Heart right ventricle (tissue), 16 donors: ENCODE data around the gene UBE2D2. TPM values are rescaled to one million over a fixed set of nuclear protein-coding genes. Genes with fewer than 3 reads are reported as not detected.
A peak's percentile ranks its signal among the peaks of the same experiment; 100 is the strongest.
"Not testable (repeated sequence)": the region's sequence is repeated elsewhere in the genome, so short reads cannot be mapped to it uniquely, and the experiment has no call there.

ENCODE experiments used
- ATAC-seq, 8 donors: fragments of 200-7000 bp; cut with Tn5 transposase; one replicate each; pipeline ENCODE4 v1.9.1; 2020; ENCODE audit warnings: mild to moderate bottlenecking in 8 of 8, moderate library complexity in 8 of 8, moderate number of reproducible peaks in 1 of 8
- DNase-seq, 2 donors: peaks; one replicate each; pipeline ENCODE4 v3.0.0-alpha.2; 2020
- H3K27ac ChIP-seq, 10 donors: fragments of 200-600 bp; sonication (generic) in 2 of 10; one replicate each; pipeline versions ENCODE4 v1.5.0 to v1.8.0; 2020 to 2022; ENCODE audit warnings: mild to moderate bottlenecking in 3 of 10
- H3K27me3 ChIP-seq, 7 donors: fragments of 200-600 bp; one replicate each; pipeline ENCODE4 v1.8.0; 2021 to 2022; ENCODE audit warnings: mild to moderate bottlenecking in 2 of 7
- H3K36me3 ChIP-seq, 9 donors: fragments of 200-600 bp; sonication (generic) in 1 of 9; one replicate each; pipeline versions ENCODE4 v1.5.0 to v1.8.0; 2020 to 2022; ENCODE audit warnings: mild to moderate bottlenecking in 2 of 9
- H3K4me1 ChIP-seq, 9 donors: fragments of 200-600 bp; sonication (generic) in 1 of 9; one replicate each; pipeline versions ENCODE4 v1.5.0 to v1.8.0; 2020 to 2022; ENCODE audit warnings: mild to moderate bottlenecking in 4 of 9
- H3K4me3 ChIP-seq, 10 donors: fragments of 200-600 bp; sonication (generic) in 2 of 10; one replicate each; pipeline versions ENCODE4 v1.5.0 to v1.8.0; 2020 to 2022; ENCODE audit warnings: mild to moderate bottlenecking in 7 of 10, moderate library complexity in 2 of 10
- H3K9me3 ChIP-seq, 11 donors: fragments of 200-600 bp in 10 of 11; sonication (generic) in 2 of 11; one replicate each; pipeline versions ENCODE4 v1.5.0 to v1.8.0; 2013 to 2022; ENCODE audit warnings: mild to moderate bottlenecking in 2 of 11, control low read depth in 1 of 11, moderate library complexity in 1 of 11
- WGBS, 2 donors: extraction: QIAGEN DNeasy Blood & Tissue Kit; methylation state at CpG; one replicate each; pipeline ENCODE4 v1.1.7; 2013; ENCODE audit warnings: inconsistent platforms in 1 of 2; 5-methylcytosine and 5-hydroxymethylcytosine counted together
- intact Hi-C, 10 donors: fragments of 100-400 bp; cut with DNase I; formaldehyde crosslinking; loops; one replicate each; pipeline versions ENCODE4 v1.11.1 to v1.14.2; 2022
- polyA plus RNA-seq, 2 donors: library from polyadenylated mRNA; stranded (reverse); fragments of 200-250 nt; gene quantifications; one replicate each; pipeline ENCODE4 v1.2.3, GENCODE V29; 2013
- total RNA-seq, 10 donors: library from RNA; stranded (reverse); fragmentation: NEBNext Ultra II Directional in 3 of 10; extraction: Animal tissue kit (Norgen Biotek cat#: 25700) in 3 of 10; gene quantifications; one replicate each; pipeline versions ENCODE4 v1.2.1 to v1.2.4, GENCODE V29; 2021 to 2023
- TF ChIP-seq, protein P1 (sequence below), 9 donors: fragments of 200-600 bp; sonication (generic) in 2 of 9; IDR thresholded peaks; one replicate each; pipeline versions ENCODE4 v1.5.0 to v1.8.0; 2021 to 2022; ENCODE audit warnings: antibody characterized with exemption in 9 of 9, mild to moderate bottlenecking in 5 of 9, moderate library complexity in 1 of 9
- donor health status: Arrhythmogenic right ventricular cardiomyopathy.
- donor health status: ischemic (EF 13 %, LVEDD 7.1; RV severe dilation, severe dysfunction).
- donor health status: healthy with polysubstance abuse.
- donor health status: DM: no; HTN: yes; CAD: no.
- donor health status: DM: no; HTN: no; CAD: no.
- donor health status: ischemic (EF 25% LVEDD 6.9; RV normal size, moderate dysfunction).
- donor health status: ischemic (EF 25% LVEDD 5.7; RV mildly dilated, moderate dysfunction).
- donor health status: healthy.
- donor health status: DM: yes; HTN: yes; CAD: no.
- donor health status: Ischemic cardiomyopathy.
- donor health status: ischemic (EF 35%, LVEDD 5.7; RV mildly dilated, moderate dysfunction).
- donor health status: nonischemic (EF 11% LVEDD 7.7; RV severe dilation, severe dysfunction).
- donor health status: DM: yes; HTN: yes; CAD: no.
- donor health status: PGD.
- donor health status: ischemic (EF 29% LVEDD 5.4; RV normal size, mild dysfunction).
- donor health status: nonischemic (EF 23%, LVEDD 6.1; RV moderate dilation, normal function).

UBE2D2 gene
- total and polyA plus RNA-seq, 12 donors = 59.3 to 162 (median 139) TPM

DNA sequence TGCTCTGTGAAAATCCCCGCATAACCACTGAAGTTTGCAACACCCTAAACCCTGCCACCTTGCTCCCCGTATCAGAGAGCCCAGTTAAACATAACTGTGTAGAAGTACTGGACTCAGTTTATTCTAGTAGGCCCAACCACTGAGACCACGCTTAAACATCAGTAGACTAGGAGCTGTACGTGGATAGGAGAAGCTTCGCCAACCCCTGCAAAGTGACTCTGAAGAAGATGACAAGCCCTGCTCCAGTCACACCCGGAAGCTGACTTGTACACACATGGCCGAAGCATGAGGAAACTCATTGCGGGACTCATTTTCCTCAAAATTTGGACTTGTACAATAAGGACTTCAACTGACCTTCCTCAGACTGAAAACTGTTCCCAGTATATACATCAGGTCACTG is 32.4 kb upstream of the UBE2D2 start:
- H3K4me1 ChIP-seq, DNase-seq, ATAC-seq, intact Hi-C loops, H3K9me3 ChIP-seq, H3K27me3 ChIP-seq, H3K27ac ChIP-seq, H3K36me3 ChIP-seq, H3K4me3 ChIP-seq: not testable (repeated sequence)
- WGBS, 2 donors = 95 to 98% methylated on average over 8 of the region's 8 CpGs

DNA sequence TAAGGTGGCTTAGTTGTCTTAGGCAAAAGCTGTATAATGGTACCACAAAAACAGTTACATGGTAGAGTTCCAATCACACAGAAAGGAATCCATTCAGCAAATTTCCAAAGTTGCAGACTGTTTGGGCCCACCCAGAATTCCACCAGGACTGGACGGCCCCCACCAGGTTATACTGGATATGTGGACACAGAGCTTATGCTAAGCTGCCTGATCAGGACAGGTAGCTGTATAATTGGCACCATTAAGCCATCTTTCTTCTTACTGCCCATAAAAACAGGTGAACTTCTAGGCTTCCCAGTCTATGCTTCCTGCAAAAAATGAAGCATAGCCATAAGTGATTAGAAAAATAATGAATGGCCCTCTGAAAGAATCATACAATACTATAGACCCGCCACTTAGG is 31.1 kb upstream of the UBE2D2 start:
- intact Hi-C loops, ATAC-seq, H3K4me3 ChIP-seq, H3K9me3 ChIP-seq, DNase-seq, H3K27me3 ChIP-seq, H3K27ac ChIP-seq, H3K36me3 ChIP-seq, H3K4me1 ChIP-seq: not testable (repeated sequence)
- 95% methylated on average over 2 of the region's 2 CpGs for WGBS, 2 donors

DNA sequence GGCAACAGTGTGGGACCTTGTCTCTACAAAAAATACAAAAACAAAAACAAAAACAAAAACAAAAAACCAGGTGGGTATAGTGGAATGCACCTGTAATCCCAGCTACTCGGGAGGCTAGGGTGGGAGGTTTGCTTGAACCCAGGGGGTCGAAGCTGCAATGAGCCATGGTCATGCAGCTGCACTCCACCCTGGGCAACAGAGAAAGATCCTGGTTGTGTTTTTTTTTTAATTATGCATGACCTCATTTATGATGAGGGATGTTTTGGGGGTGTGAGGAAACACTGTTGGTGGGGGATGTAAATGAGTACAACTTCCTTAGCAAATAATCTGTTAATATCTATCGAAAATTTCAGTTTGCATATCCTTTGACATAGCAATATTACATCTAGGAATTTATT is 29.4 kb upstream of the UBE2D2 start:
- Histone ChIP-seq H3K36me3 (no peaks in the 10 kb centered on the region), H3K4me1 (no peaks in the 10 kb centered on the region), H3K9me3 (peaks cover 0 to 4% (median 0%) of the 10 kb centered on the region in 11 donors), H3K4me3 (no peak overlapping the region), H3K27me3 (no peaks in the 10 kb centered on the region), H3K27ac (no peak overlapping the region)
- DNase-seq (no peak), ATAC-seq (no peak)
- intact Hi-C loops = no loop called here
- TF ChIP-seq, protein P1, sequence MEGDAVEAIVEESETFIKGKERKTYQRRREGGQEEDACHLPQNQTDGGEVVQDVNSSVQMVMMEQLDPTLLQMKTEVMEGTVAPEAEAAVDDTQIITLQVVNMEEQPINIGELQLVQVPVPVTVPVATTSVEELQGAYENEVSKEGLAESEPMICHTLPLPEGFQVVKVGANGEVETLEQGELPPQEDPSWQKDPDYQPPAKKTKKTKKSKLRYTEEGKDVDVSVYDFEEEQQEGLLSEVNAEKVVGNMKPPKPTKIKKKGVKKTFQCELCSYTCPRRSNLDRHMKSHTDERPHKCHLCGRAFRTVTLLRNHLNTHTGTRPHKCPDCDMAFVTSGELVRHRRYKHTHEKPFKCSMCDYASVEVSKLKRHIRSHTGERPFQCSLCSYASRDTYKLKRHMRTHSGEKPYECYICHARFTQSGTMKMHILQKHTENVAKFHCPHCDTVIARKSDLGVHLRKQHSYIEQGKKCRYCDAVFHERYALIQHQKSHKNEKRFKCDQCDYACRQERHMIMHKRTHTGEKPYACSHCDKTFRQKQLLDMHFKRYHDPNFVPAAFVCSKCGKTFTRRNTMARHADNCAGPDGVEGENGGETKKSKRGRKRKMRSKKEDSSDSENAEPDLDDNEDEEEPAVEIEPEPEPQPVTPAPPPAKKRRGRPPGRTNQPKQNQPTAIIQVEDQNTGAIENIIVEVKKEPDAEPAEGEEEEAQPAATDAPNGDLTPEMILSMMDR (IDR thresholded peaks at IDR 0.05) = no peak
- WGBS, 2 donors = 89 to 96% methylated on average over 3 of the region's 3 CpGs

DNA sequence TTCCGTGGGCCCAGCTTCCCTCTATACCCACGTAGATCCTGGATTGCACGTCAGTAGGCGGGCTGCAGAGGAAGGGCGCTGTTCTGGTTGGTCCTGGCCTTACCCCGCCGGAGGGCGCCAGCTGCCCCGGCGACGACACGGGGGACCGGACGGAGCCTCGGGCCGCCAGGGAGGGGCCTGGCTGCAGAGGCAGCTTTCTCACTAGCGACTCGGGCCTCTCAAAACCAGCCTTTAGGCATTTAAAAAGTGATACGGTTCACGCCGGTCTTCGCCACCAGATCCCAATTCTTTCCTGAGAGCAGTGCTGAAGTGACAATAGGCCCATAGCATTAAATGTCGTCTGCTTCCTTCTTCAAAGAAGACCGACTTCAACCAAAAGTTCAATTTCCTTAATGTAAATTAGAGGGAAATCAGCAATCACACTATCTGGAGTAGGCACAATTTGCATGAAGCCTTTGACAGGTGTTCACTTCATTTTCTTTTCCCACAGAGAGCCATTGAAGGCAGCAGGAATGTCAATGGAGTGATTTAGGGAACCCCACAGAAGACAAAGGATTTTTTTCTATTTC is 17.6 kb upstream of the UBE2D2 start:
- Histone ChIP-seq H3K27ac (peak overlapping the region in 9 of 10 donors; percentile 20 to 76 (median 66)), H3K36me3 (no peaks in the 10 kb centered on the region)
- 7 to 8% methylated on average over 24 of the region's 24 CpGs for WGBS, 2 donors

DNA sequence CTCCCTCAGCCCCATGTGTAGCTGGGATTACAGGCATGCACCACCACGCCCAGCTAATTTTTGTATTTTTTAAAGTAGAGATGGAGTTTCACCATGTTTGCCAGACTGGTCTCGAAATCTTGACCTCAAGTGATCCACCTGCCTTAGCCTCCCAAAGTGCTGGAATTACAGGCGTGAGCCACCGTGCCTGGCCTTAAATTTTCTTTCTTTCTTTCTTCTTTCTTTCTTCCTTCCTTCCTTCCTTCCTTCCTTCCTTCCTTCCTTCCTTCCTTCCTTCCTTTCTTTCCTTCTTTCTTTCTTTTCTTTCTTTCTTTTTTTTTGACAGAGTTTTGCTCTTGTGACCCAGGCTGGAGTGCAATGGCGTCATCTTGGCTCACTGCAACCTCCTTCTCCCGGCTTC is 14.5 kb upstream of the UBE2D2 start:
- H3K4me3 ChIP-seq, H3K27ac ChIP-seq, DNase-seq, H3K9me3 ChIP-seq, intact Hi-C loops, ATAC-seq, H3K27me3 ChIP-seq, H3K36me3 ChIP-seq: not testable (repeated sequence)
- 85 to 87% methylated on average over 6 of the region's 6 CpGs for WGBS, 2 donors
- peaks cover 0 to 10% (median 4%) of the 10 kb centered on the region in 9 donors for H3K4me1 ChIP-seq

More for the DNA sequence above, 17.6 kb upstream of the UBE2D2 start:
- no peaks in the 10 kb centered on the region for H3K9me3 ChIP-seq
- intact Hi-C loops = no loop called here
- ATAC-seq (peak; percentile 95 to 100 (median 98)), DNase-seq (peak; percentile 74 to 78)
- TF ChIP-seq, protein P1 (IDR thresholded peaks at IDR 0.05) = peak in 7 of 9 donors; percentile 12 to 63 (median 47)
- H3K4me1 ChIP-seq = peaks cover 0 to 10% (median 4%) of the 10 kb centered on the region in 9 donors
- H3K4me3 ChIP-seq = peak overlapping the region in 9 of 10 donors; percentile 9 to 45 (median 39)
- H3K27me3 ChIP-seq = no peaks in the 10 kb centered on the region

DNA sequence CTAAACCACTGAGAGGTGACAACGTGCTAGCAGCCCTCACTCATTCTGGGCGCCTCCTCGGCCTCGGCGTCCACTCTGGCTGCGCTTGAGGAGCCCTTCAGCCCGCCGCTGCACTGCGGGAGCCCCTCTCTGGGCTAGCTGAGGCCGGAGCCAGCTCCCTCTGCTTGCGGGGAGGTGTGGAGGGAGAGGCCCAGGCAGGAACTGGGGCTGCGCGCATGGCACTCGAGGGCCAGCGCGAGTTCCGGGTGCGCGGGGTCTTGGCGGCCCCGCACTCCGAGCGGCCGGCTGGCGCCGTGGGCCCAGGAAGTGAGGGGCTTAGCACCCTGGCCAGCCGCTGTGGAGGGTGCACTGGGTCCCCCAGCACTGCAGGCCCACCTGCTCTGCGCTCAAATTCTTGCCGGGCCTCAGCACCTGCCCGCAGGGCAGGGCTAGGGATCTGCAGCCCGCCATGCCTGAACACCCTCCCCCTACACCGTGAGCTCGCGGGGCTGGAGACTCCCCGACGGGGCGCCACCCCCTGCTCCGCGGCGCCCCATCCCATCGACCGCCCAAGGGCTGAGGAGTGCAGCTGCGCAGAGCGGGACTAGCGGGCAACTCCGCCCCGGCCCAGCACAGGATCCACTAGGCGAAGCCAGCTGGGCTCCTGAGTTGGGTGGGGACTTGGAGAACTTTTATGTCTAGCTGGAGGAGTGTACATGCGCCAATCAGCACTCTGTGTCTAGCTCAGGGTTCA is 11.8 kb upstream of the UBE2D2 start:
- Histone ChIP-seq H3K27me3 (no peaks in the 10 kb centered on the region), H3K9me3 (no peaks in the 10 kb centered on the region), H3K27ac (no peak overlapping the region), H3K4me1 (no peaks in the 10 kb centered on the region), H3K36me3 (no peaks in the 10 kb centered on the region), H3K4me3 (no peak overlapping the region)
- intact Hi-C loops = no loop called here
- TF ChIP-seq, protein P1 (IDR thresholded peaks at IDR 0.05) = no peak
- DNase-seq (no peak), ATAC-seq (peak in 1 of 8 donors; percentile 44)
- 97 to 99% methylated on average over 45 to 49 of the region's 49 CpGs for WGBS, 2 donors

DNA sequence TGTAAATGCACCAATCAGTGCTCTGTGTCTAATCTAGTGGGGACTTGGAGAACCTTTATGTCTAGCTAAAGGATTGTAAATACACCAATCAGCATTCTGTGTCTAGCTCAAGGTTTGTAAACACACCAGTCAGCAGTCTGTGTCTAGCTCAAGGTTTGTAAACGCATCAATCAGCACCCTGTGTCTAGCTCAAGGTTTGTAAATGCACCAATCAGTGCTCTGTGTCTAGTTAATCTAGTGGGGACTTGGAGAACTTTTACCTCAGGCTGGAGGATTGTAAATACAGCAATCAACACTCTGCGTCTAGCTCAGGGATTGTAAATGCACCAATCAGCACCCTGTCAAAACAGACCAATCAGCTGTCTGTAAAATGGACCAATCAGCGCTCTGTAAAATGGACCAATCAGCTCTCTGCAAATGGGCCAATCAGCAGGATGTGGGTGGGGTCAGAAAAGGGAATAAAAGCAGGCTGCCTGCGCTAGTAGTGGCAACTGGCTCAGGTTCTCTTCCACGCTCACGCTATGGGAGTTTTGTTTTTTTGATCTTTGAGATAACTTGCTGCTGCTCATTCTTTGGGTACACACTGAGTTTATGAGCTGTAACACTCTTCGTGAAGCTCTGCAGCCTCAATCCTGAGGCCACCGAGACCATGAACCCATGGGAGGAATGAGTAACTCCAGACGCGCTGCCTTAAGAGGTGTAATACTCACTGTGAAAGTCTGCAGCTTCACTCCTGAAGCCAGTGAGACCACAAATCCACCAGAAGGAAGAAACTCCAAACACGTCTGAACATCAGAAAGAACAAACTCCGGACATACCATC is 10.9 kb upstream of the UBE2D2 start:
- not testable (repeated sequence) for H3K4me1 ChIP-seq, ATAC-seq, H3K36me3 ChIP-seq, H3K4me3 ChIP-seq, H3K27ac ChIP-seq, H3K9me3 ChIP-seq, DNase-seq, H3K27me3 ChIP-seq
- 90 to 91% methylated on average over 12 of the region's 12 CpGs for WGBS, 2 donors
- intact Hi-C loops = loop anchor here in 2 of 10 donors (5.0 to 10.0 kb wide), 2 partner anchors 33 to 635 kb away; no protein-coding TSS in a partner anchor
